PC-9 (cell line): Measurements from ENCODE around the gene TOPBP1. TPM values are rescaled to one million over a fixed set of nuclear protein-coding genes. Genes with fewer than 3 reads are reported as not detected.

Experiments used
- BruUV-seq: library from RNA; stranded (reverse); fragments of 400-500 nt; replicated peaks from 2 replicates; lab custom pipeline; 2021; lab: Mats Ljungman, UMichigan
- CTCF ChIA-PET: fragments of 300-600 bp; sonication (Branson Sonifier 250); formaldehyde crosslinking; loops from one replicate; lab custom pipeline; 2022; ENCODE audit warnings: antibody characterized with exemption; lab: Charles Lee
- POLR2A ChIA-PET: fragments of 300-600 bp; sonication (Branson Sonifier 250); formaldehyde crosslinking; loops from one replicate; lab custom pipeline; 2022; ENCODE audit warnings: antibody characterized with exemption; ENCODE audit not compliant: unreplicated experiment; lab: Charles Lee
- DNase-seq, 2 experiments: peaks; one replicate each; pipeline versions ENCODE4 v3.0.0 to v3.0.0-alpha.2; 2015 to 2022; ENCODE audit warnings: mixed read lengths in 1 of 2
- H2AFZ ChIP-seq: fragments of 200-600 bp; sonication (generic); 2 replicates; pipeline ENCODE4 v1.8.1; 2017; ENCODE audit warnings: antibody characterized with exemption
- H3F3A ChIP-seq: fragments of 200-600 bp; sonication (generic); 2 replicates; pipeline ENCODE4 v1.8.1; 2017; ENCODE audit warnings: antibody characterized with exemption, mild to moderate bottlenecking, low read depth; ENCODE audit not compliant: insufficient read depth
- H3K27ac ChIP-seq: fragments of 200-600 bp; sonication (generic); 2 replicates; pipeline ENCODE4 v1.6.1; 2016; ENCODE audit warnings: mixed run types
- H3K27me3 ChIP-seq: fragments of 200-600 bp; sonication (generic); 2 replicates; pipeline ENCODE4 v1.6.1; 2016; ENCODE audit warnings: low read depth, mixed run types; ENCODE audit not compliant: insufficient read depth
- H3K36me3 ChIP-seq: fragments of 200-600 bp; sonication (generic); 2 replicates; pipeline ENCODE4 v1.6.1; 2016; ENCODE audit warnings: low read depth, mixed run types
- H3K4me1 ChIP-seq: fragments of 200-600 bp; sonication (generic); replicated peaks from 2 replicates; pipeline ENCODE4 v1.6.1; 2016; ENCODE audit warnings: mixed run types; ENCODE audit not compliant: insufficient read depth
- H3K4me2 ChIP-seq: fragments of 200-600 bp; sonication (generic); 2 replicates; pipeline ENCODE4 v1.6.1; 2017; ENCODE audit warnings: mixed run types
- H3K4me3 ChIP-seq: fragments of 200-600 bp; sonication (generic); 2 replicates; pipeline ENCODE4 v1.6.1; 2016; ENCODE audit warnings: mixed run types
- H3K79me2 ChIP-seq: fragments of 200-600 bp; sonication (generic); 2 replicates; pipeline ENCODE4 v1.6.1; 2017; ENCODE audit warnings: low read depth, mixed run types
- H3K9me2 ChIP-seq: fragments of 200-600 bp; sonication (generic); 2 replicates; pipeline ENCODE4 v1.8.1; 2017; ENCODE audit warnings: mild to moderate bottlenecking; ENCODE audit not compliant: insufficient read depth
- H3K9me3 ChIP-seq: fragments of 200-600 bp; sonication (generic); 2 replicates; pipeline ENCODE4 v1.8.1; 2016; ENCODE audit warnings: low read depth; ENCODE audit not compliant: insufficient read depth
- H4K20me1 ChIP-seq: fragments of 200-600 bp; sonication (generic); 2 replicates; pipeline ENCODE4 v1.8.1; 2017; ENCODE audit not compliant: insufficient read depth
- EZH2 ChIP-seq: fragments of 200-600 bp; sonication (generic); IDR thresholded peaks from 2 replicates; pipeline ENCODE4 v1.8.0; 2017; ENCODE audit warnings: antibody characterized with exemption, low read depth
- intact Hi-C: fragments of 100-400 bp; cut with micrococcal nuclease; formaldehyde crosslinking; loops from one replicate; pipeline ENCODE4 v1.10.0; 2022; ENCODE audit not compliant: unreplicated experiment
- total RNA-seq: library from RNA; stranded (reverse); gene quantifications from 2 replicates; pipeline ENCODE4 v1.2.3, GENCODE V29; 2021
- TF ChIP-seq, protein P1 (sequence below): fragments of 200-600 bp; sonication (generic); conservative IDR thresholded peaks from 2 replicates; pipeline ENCODE4 v1.6.1; 2017; ENCODE audit warnings: mixed run types, antibody characterized with exemption, mild to moderate bottlenecking, moderate library complexity

The TOPBP1 gene
- total RNA-seq, 1 experiment from 2014 or later: 52.2 TPM

DNA sequence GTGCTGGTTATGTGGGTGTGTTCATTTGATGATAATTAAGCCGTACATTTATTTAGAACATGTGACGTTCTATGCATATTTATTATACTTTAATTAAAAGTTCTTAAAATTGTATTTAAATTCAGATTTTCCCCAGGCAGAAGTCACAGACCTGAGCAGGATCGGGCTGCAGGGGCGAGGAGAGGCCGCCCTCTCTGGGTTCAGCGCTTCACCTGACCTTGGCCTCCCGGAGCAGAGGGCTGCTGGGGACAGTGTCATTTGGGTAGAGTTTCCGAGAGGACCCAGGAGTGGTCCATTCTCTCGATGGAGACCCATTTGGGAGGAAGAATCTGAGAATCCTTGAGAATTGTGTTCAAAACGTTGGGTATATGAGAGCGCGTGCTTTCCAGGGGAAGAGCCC lies 12.0 kb upstream of the TOPBP1 start:
- Histone ChIP-seq H3K27me3 (no peaks in the 10 kb centered on the region), H3F3A (no peaks in the 10 kb centered on the region; the same call in 1 of the 2 replicates), H3K9me3 (no peaks in the 10 kb centered on the region), H3K27ac (no peak overlapping the region), H2AFZ (no peak overlapping the region), H3K79me2 (no peaks in the 10 kb centered on the region), H3K4me2 (no peak overlapping the region), H3K9me2 (no peaks in the 10 kb centered on the region), H3K4me1 (peaks cover 8% of the 10 kb centered on the region), H3K4me3 (no peak overlapping the region), H3K36me3 (no peaks in the 10 kb centered on the region), H4K20me1 (no peaks in the 10 kb centered on the region)
- ChIA-PET CTCF (no interaction called here), POLR2A (no interaction called here)
- BruUV-seq: no TSS peak
- no peak for DNase-seq
- no peak for TF ChIP-seq EZH2
- TF ChIP-seq, protein P1, sequence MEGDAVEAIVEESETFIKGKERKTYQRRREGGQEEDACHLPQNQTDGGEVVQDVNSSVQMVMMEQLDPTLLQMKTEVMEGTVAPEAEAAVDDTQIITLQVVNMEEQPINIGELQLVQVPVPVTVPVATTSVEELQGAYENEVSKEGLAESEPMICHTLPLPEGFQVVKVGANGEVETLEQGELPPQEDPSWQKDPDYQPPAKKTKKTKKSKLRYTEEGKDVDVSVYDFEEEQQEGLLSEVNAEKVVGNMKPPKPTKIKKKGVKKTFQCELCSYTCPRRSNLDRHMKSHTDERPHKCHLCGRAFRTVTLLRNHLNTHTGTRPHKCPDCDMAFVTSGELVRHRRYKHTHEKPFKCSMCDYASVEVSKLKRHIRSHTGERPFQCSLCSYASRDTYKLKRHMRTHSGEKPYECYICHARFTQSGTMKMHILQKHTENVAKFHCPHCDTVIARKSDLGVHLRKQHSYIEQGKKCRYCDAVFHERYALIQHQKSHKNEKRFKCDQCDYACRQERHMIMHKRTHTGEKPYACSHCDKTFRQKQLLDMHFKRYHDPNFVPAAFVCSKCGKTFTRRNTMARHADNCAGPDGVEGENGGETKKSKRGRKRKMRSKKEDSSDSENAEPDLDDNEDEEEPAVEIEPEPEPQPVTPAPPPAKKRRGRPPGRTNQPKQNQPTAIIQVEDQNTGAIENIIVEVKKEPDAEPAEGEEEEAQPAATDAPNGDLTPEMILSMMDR: no peak
- intact Hi-C loops: no loop called here

GRCh38 chr3:133672461-133672860 lies 10.7 kb upstream of the TOPBP1 start:
- Histone ChIP-seq H4K20me1 (no peaks in the 10 kb centered on the region), H3K27me3 (no peaks in the 10 kb centered on the region), H3K4me1 (peaks cover 8% of the 10 kb centered on the region), H3K4me2 (no peak overlapping the region), H3K79me2 (no peaks in the 10 kb centered on the region), H3K27ac (no peak overlapping the region), H3K9me3 (no peaks in the 10 kb centered on the region), H2AFZ (no peak overlapping the region), H3F3A (no peaks in the 10 kb centered on the region; the same call in 1 of the 2 replicates), H3K4me3 (no peak overlapping the region), H3K36me3 (no peaks in the 10 kb centered on the region), H3K9me2 (no peaks in the 10 kb centered on the region)
- TF ChIP-seq, protein P1: no peak
- BruUV-seq: no TSS peak
- ChIA-PET CTCF (no interaction called here), POLR2A (no interaction called here)
- intact Hi-C loops: no loop called here
- no peak for DNase-seq

DNA sequence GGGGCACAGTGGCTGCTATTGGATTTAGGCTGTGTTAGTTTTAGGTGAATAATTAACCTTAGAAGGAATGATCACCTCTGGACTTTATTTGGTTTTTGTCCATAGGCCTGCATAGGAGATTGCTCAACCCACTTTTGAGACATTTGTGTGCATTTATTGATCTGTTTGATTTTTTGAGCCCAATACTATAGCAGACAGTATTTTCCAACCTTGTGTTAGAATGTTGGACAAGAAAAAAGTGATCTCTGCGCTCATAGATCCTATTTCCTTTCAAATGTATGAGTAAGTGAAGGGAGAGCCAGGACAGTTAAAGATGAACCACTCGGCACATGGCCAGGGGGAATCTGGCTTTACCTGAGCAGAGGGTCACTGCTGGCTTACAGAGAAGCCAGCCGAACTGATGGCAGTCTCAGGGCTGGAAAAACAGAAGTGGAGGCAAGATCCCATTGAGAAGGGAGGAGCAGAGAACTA lies 8.8 kb upstream of the TOPBP1 start:
- POLR2A ChIA-PET: no interaction called here
- H3K27ac ChIP-seq: no peak overlapping the region
- BruUV-seq: no TSS peak
- H3K4me2 ChIP-seq: no peak overlapping the region
- H3K4me1 ChIP-seq: peaks cover 3% of the 10 kb centered on the region
- no peaks in the 10 kb centered on the region for H3K27me3 ChIP-seq
- no peaks in the 10 kb centered on the region for H3K36me3 ChIP-seq
- no peaks in the 10 kb centered on the region for H3K79me2 ChIP-seq
- H3K9me3 ChIP-seq: no peaks in the 10 kb centered on the region
- no peaks in the 10 kb centered on the region for H3K9me2 ChIP-seq
- CTCF ChIA-PET: no interaction called here
- no peaks in the 10 kb centered on the region; the same call in 1 of the 2 replicates for H3F3A ChIP-seq
- no peak overlapping the region for H2AFZ ChIP-seq
- TF ChIP-seq, protein P1: no peak
- TF ChIP-seq EZH2: no peak
- DNase-seq: no peak
- intact Hi-C loops: no loop called here
- no peak overlapping the region for H3K4me3 ChIP-seq
- no peaks in the 10 kb centered on the region for H4K20me1 ChIP-seq
